Panc1 (cell line): ENCODE results near the gene C4orf51. TPM values are rescaled to one million over a fixed set of nuclear protein-coding genes. Genes with fewer than 3 reads are reported as not detected.

Experiments used
- ATAC-seq: fragments of 200-7000 bp; cut with Tn5 transposase; 2 replicates; pipeline ENCODE4 v1.9.1; 2020; ENCODE audit warnings: mild to moderate bottlenecking, moderate library complexity
- BruUV-seq: library from RNA; stranded (reverse); fragments of 400-500 nt; replicated peaks from 2 replicates; lab custom pipeline; 2021; lab: Mats Ljungman, UMichigan
- CTCF ChIA-PET: fragments of 300-600 bp; sonication (Branson Sonifier 250); formaldehyde crosslinking; loops from one replicate; lab custom pipeline; 2022; ENCODE audit warnings: antibody characterized with exemption; lab: Charles Lee
- POLR2A ChIA-PET: fragments of 300-600 bp; sonication (Branson Sonifier 250); formaldehyde crosslinking; loops from one replicate; lab custom pipeline; 2022; ENCODE audit warnings: antibody characterized with exemption; lab: Charles Lee
- DNase-seq: peaks from one replicate; pipeline ENCODE4 v3.0.0-alpha.2; 2010; ENCODE audit warnings: low read depth, low spot score
- H3K27ac ChIP-seq: 2 replicates; pipeline ENCODE4 v1.5.1; 2011; ENCODE audit warnings: mild to moderate bottlenecking, low read length, inconsistent platforms
- H3K27me3 ChIP-seq: fragments of 200-500 bp; sonication (Bioruptor generic); 2 replicates; pipeline ENCODE4 v1.6.0; 2014; ENCODE audit warnings: low read length, inconsistent platforms; ENCODE audit not compliant: control insufficient read depth, insufficient read depth
- H3K36me3 ChIP-seq: fragments of 200-500 bp; sonication (Bioruptor generic); 2 replicates; pipeline ENCODE4 v1.5.1; 2014; ENCODE audit warnings: inconsistent platforms, mild to moderate bottlenecking, low read length, moderate library complexity; ENCODE audit not compliant: control insufficient read depth, insufficient read depth
- H3K4me1 ChIP-seq: 2 replicates; pipeline ENCODE4 v1.5.1; 2011; ENCODE audit warnings: inconsistent platforms, mild to moderate bottlenecking, low read length, moderate library complexity; ENCODE audit not compliant: control insufficient read depth, insufficient read depth
- H3K4me3 ChIP-seq, 2 experiments: 2 replicates each; pipeline ENCODE4 v1.5.1; 2011 to 2012; ENCODE audit warnings: low read depth in 2 of 2, low read length in 2 of 2, mild to moderate bottlenecking in 2 of 2, inconsistent platforms in 1 of 2, moderate library complexity in 1 of 2
- H3K9me3 ChIP-seq: fragments of 200-500 bp; sonication (Bioruptor generic); 2 replicates; pipeline ENCODE4 v1.5.1; 2014; ENCODE audit warnings: low read depth, mild to moderate bottlenecking, inconsistent platforms, low read length, moderate library complexity; ENCODE audit not compliant: control insufficient read depth, insufficient read depth
- POLR2AphosphoS5 ChIP-seq: IDR thresholded peaks from 2 replicates; pipeline ENCODE4 v1.6.1; 2012; ENCODE audit warnings: mild to moderate bottlenecking, low read depth, low read length, moderate library complexity
- REST ChIP-seq, 2 experiments: IDR thresholded peaks; 2 replicates each; pipeline ENCODE4 v1.6.1; 2011 to 2012; ENCODE audit warnings: low read depth in 2 of 2, control low read depth in 1 of 2, low read length in 1 of 2, mild to moderate bottlenecking in 1 of 2, moderate library complexity in 1 of 2; ENCODE audit not compliant: insufficient read depth in 1 of 2
- SIN3A ChIP-seq: IDR thresholded peaks from 2 replicates; pipeline ENCODE4 v1.6.1; 2012; ENCODE audit warnings: low read depth, mild to moderate bottlenecking, low read length, moderate library complexity, borderline replicate concordance; ENCODE audit not compliant: insufficient read depth
- TCF7L2 ChIP-seq: IDR thresholded peaks from 2 replicates; pipeline ENCODE4 v1.6.1; 2011; ENCODE audit warnings: mild to moderate bottlenecking, low read depth, low read length, inconsistent platforms
- in situ Hi-C: cut with HindIII; loops from 2 replicates; pipeline ENCODE4 v1.10.0; 2016; ENCODE audit warnings: low sequenced_read_pairs, low pct_unique_long_range_greater_than_20kb
- intact Hi-C: fragments of 100-400 bp; cut with micrococcal nuclease; formaldehyde crosslinking; loops from one replicate; pipeline ENCODE4 v1.10.0; 2022; ENCODE audit not compliant: unreplicated experiment
- total RNA-seq: library from RNA; stranded (reverse); gene quantifications from one replicate; pipeline ENCODE4 v1.2.1, GENCODE V29; 2021; ENCODE audit not compliant: unreplicated experiment
- TF ChIP-seq, protein P1 (sequence below): fragments of 450-650 bp; IDR thresholded peaks from 2 replicates; pipeline ENCODE4 v1.5.1; 2017; ENCODE audit warnings: mild to moderate bottlenecking

Gene C4orf51
- total RNA-seq, 1 experiment from 2014 or later: not detected

GRCh38 chr4:145766273-145766672 lies 86.3 kb downstream of the C4orf51 start:
- POLR2A ChIA-PET: no interaction called here
- Histone ChIP-seq H3K4me1 (no peaks in the 10 kb centered on the region), H3K27ac (no peak overlapping the region), H3K36me3 (no peaks in the 10 kb centered on the region), H3K9me3 (no peaks in the 10 kb centered on the region), H3K4me3 (no peak overlapping the region), H3K27me3 (no peaks in the 10 kb centered on the region)
- CTCF ChIA-PET: no interaction called here
- in situ Hi-C loops (no loop called here), intact Hi-C loops (no loop called here)
- no peak for ATAC-seq
- no peak for DNase-seq
- TF ChIP-seq SIN3A (no peak), REST (IDR thresholded peaks at IDR 0.05; ENCODE audit: insufficient read depth in 1 of 2, low read depth in 2 of 2, low read length in 1 of 2) (no peak), TCF7L2 (no peak), POLR2AphosphoS5 (no peak)
- TF ChIP-seq, protein P1, sequence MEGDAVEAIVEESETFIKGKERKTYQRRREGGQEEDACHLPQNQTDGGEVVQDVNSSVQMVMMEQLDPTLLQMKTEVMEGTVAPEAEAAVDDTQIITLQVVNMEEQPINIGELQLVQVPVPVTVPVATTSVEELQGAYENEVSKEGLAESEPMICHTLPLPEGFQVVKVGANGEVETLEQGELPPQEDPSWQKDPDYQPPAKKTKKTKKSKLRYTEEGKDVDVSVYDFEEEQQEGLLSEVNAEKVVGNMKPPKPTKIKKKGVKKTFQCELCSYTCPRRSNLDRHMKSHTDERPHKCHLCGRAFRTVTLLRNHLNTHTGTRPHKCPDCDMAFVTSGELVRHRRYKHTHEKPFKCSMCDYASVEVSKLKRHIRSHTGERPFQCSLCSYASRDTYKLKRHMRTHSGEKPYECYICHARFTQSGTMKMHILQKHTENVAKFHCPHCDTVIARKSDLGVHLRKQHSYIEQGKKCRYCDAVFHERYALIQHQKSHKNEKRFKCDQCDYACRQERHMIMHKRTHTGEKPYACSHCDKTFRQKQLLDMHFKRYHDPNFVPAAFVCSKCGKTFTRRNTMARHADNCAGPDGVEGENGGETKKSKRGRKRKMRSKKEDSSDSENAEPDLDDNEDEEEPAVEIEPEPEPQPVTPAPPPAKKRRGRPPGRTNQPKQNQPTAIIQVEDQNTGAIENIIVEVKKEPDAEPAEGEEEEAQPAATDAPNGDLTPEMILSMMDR: no peak
- no TSS peak for BruUV-seq

DNA sequence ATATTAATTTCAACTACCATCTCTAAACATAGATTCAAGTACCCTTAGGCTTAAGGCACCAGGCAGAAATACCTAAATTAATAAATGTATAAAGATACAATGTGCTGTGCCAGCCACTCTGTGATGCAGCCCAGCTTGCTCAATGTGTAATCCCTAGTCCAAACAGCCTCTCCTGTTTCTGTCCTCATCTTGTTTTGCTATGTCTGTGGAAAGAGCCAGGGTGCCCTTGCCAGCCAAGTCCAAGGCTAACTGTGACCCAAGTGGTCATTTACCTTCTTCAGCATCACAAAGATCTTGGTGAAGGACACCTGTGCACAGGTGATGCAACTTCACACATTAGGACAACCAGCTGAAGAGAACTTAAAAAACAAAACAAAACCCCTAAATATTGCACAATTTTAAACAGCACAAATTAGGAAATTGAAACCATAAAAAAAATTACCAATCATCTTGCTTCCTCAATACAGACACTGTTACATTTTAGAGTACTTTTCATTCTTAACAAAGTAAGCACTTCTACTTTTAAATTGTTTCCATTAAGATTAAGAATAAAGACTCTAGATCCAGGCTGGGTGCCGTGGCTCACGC lies 89.6 kb downstream of the C4orf51 start:
- BruUV-seq: no TSS peak
- Histone ChIP-seq H3K27me3 (no peaks in the 10 kb centered on the region), H3K36me3 (no peaks in the 10 kb centered on the region), H3K27ac (no peak overlapping the region), H3K4me1 (no peaks in the 10 kb centered on the region), H3K4me3 (no peak overlapping the region), H3K9me3 (no peaks in the 10 kb centered on the region)
- ChIA-PET CTCF (no interaction called here), POLR2A (no interaction called here)
- in situ Hi-C loops: no loop called here
- ATAC-seq (no peak), DNase-seq (no peak)
- intact Hi-C loops: no loop called here
- TF ChIP-seq TCF7L2: no peak
- TF ChIP-seq SIN3A: no peak
- TF ChIP-seq REST (IDR thresholded peaks at IDR 0.05; ENCODE audit: insufficient read depth in 1 of 2, low read depth in 2 of 2, low read length in 1 of 2): no peak
- TF ChIP-seq POLR2AphosphoS5: no peak
- TF ChIP-seq, protein P1: no peak
